NCI-H187 (cell line): ENCODE measurements around the gene ITGA1.
"Not testable (repeated sequence)": the region's sequence is repeated elsewhere in the genome, so short reads cannot be mapped to it uniquely, and the experiment has no call there.

Source experiments
- DNase-seq, 2 experiments: peaks; one replicate each; lab custom pipeline; 2025; lab: John Stamatoyannopoulos, UW

Gene ITGA1

DNA sequence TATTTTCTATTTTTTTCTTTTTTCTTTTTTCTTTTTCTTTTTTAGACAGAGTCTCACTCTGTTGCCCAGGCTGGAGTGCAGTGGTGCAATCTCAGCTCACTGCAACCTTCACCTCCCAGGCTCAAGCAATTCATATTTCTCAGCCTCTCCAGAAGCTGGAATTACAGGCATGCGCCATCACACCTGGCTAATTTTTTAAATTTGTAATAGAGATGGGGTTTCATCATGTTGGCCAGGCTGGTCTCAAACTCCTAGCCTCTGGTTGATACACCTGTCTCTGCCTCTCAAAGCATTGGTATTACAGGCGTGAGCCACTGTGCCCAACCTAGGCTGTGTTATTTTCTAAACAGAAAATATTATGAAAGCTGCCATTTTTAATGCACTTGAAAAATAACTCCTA lies 78.3 kb downstream of the ITGA1 start:
- not testable (repeated sequence) for DNase-seq

DNA sequence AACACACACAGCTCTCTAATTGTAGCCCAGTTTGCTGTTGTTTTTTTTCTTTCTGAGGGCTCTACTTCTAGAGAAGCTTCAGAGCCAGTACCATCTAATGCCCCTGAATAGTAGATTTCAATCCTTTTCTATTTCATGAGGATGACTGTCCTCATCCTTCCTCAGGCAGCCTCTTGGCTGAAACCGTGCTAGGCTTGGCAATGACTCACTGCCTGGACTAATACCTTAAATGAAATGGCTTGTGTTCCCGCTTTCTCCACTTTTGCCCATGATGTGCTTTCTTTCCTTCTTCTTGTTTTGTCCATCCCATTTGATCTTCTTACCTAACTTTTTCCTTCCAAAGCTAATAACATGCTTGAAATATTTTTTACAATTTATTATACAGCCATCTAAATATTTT lies 80.1 kb downstream of the ITGA1 start:
- DNase-seq = no peak

DNA sequence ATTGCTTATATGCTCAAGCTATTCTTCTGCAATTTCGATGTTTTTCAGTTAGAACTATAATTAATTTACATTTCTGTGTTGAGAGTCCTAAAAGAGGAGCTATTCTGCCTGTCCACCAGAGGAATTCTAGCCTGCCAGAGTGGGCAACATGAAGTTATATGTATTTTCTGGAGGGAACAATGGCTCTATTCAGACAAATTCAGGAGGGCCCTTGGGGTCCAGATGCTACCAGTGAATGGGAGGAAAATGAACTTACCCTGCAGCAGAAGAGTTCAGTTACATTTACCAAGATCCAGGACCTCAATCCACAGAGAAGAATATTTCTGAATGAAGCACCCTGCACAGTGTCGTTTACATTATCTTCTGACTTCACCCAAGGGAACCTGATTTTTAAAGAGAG lies 80.7 kb downstream of the ITGA1 start:
- no peak for DNase-seq

DNA sequence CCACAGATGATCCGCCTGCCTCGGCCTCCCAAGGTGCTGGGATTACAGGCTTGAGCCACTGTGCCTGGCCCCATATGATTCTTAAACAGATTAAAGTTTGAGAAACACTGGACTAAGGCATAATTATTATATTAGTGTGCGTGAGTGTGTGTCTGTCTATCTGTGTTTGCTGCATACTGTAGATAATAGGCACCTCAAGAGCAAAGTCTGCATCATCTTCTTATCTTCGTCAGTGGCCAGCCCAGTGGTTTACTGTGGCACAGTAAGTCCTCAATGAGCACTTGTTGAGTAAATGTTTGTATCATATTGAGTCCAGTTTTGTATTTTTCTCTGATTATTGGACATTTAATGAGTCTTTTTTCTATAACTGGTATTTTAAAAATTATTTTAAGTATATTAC lies 81.7 kb downstream of the ITGA1 start:
- DNase-seq = no peak

DNA sequence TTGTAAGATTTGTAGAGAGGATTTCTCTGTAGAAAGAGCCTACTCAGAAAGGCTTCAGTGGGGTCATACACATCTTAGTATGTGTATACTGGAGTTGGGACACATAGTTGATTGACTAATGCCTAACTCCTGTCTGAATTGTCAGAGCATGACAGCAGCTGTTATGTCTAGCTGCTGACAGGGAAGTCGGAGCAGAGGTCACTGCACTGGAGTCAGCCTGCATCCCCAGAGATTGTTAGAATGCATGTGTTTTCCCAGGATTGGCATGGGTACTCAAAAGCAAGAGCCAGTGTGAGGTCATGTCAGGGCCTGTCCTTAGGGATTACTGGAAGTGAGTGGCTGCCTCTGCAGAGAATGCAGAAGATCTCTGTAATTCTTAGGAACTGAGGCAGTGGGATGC lies 82.7 kb downstream of the ITGA1 start:
- no peak for DNase-seq

DNA sequence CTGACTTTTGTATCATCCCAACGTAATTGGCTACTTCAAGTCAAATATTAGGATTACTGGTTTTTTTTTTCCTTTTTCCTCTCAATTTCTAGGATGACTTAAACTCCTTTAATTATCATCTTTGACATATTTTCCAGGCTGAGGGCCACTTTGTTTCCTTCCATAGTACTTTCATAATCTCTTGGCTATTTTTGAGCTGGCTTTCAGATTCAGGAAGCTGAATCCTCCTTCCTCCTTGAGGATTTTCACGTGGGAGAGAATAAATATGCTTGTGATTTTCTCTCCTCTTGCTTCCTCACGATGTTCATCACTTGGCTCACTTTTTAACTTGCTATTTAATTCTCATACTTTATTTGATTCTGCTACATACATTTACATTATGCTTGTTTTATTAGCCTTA lies 88.1 kb downstream of the ITGA1 start:
- no peak for DNase-seq

DNA sequence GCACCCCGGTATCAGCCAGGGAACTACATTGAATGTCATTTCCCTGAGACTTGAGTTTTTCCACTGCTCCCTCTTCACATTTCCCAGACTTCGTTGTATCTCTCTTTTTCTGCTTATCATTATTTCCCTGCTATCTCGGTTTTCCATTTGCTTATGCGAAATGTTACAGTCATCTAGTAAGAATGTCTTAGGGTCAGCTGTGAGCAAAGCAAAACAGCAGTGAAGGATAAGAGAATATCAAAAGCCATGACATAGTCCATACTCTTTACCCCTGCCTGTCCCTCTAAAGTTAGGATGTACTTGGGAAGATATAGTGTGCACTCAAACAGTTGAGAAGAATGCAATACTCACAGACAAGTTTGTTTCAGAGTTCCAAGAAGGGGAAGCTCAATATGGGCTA lies 88.7 kb downstream of the ITGA1 start:
- DNase-seq = no peak

DNA sequence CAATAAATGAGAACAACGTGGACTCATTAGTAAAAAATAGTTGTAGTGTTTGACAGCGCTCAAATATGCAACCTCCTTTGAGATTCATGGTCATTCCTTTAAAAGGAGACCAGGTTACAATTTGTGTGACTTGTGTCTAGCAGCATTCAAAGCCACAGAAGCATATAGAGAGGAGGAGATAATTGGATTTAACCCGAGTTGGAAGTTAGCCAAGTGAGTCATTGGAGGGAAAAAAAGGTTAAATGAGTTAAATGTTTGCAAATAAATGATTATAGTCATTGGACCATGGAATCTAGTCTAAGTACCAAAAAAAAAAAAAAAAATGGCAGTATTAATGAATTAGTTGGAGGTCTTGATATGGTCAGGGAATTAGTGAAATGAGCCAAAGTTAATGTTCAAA lies 90.9 kb downstream of the ITGA1 start:
- DNase-seq = no peak

DNA sequence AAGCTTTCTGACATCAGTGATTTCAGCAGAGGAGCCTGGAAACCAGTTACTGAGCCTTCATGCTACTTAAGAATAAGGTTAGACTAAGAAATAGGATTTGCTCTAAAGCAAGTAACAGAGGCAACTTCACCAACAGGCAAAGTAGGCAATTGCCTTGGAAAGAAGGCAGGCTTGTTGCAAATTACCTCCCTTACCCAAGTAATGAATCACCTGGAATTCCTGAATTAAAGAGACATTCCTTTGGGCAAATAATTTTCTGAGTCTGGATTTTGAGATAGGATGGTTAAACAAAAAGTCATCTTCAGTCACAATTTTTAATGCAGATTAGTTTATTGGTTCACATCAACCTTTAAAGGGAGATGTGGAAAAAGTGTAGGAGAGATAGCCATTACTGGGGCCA lies 92.8 kb downstream of the ITGA1 start:
- DNase-seq = no peak

DNA sequence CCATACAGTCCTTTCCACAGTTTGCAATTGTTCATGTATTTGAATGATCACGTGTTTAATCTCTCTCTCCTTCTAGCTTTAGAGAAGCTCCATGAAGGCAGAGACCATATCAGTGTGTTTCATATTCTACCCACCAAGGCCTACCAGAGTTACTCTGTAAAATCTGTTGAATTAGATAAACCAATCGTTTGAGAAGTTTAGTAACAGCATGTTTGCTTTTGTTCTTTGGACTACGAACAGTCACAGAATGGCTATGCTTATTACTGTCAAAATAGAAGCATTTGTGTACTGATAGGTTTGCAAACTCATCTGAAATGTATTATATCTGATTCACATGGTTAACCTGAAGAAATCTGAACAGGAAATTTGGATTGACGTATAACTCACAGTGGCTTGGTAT lies 93.8 kb downstream of the ITGA1 start:
- no peak for DNase-seq

DNA sequence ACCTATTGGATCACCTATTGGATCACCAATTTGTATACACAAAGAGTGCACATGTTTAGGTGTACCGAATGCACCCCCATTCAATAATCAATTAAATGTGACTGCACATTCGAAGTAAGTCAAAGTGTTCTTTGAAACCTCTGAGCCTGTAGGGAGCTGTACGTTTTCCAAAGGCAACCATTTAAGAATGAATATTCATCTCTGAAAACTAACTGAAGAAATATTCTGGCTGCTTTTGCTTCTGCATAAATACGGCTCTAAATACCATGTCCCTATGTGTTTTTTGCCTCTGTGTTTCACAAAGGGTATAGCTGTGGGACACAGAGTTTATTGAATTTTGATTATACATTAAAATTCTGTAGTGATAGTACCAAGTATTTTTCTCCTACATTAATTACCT lies 95.4 kb downstream of the ITGA1 start:
- DNase-seq = no peak

DNA sequence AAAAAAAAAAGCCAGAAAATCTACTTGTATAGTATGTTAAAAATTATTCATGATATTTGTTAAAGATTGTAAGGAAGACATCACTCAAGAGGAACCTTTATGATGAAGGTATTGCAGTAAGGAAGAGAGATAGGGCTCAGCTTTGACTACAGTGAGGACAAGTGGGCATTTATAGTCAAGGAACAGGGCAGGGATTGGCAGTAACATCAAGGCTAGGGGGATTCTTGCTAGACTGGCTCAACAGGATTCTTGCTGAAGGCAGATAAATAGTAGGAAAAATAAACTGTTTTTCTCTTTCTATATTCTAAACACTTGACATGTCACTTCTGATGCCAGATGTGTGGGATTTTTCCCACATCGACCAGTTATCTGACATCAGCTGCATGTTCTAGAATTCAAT lies 96.7 kb downstream of the ITGA1 start:
- no peak for DNase-seq

DNA sequence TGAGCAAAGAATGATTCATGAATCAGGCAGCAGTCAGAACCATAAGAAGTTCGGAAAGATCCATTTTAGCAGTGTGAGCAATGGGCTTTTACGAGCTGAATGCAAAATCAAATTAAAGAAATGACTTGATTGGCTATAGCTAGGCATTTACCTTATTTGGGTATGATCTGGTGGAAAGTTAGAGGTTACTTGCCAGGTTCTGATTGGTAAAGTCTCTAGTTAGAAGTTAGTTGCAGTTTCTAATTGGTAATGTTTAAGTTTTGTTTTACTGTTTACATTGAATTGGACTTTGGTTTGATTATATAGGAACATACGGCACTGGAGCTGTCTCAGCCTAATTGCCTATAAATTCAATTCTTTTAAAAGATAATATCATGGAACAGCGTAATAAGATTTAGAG lies 97.9 kb downstream of the ITGA1 start:
- no peak for DNase-seq

DNA sequence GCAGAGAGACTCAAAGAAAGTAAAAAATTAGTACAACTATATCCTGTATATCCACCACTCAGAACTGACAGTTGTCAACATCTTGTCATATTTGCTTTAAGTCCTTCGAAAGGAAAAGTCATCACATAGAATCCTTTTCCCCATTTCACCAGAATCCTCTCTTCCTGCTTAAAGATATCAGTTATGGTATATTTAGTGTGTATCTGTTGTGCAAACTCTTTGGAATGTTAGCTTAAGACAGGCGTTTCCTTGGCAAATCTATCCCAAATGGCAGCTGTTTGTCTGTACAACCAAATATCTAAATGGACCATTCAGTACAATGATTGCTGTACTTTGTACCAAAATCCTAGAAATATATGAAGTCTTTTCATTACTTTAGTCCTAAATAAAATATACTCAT lies 98.5 kb downstream of the ITGA1 start:
- no peak for DNase-seq

DNA sequence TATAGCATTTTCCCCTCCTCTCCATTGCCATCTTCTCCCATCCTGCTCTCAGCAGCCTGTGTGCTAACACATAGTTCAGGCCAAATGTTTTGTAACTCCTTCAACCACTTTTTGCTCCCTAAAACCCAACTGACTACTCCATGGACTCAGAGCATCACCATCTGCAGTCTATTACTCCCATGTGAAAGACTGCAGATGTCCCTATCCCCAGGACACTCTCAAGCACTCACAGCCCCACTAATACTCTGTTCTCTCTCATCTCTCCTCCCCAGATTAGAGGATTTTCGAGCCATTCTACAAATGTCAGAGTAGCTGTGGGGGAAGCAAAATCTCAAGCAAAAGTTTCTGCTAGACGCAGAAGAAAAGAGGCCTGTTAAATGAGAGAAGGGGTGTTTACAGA lies 99.3 kb downstream of the ITGA1 start:
- DNase-seq = no peak

DNA sequence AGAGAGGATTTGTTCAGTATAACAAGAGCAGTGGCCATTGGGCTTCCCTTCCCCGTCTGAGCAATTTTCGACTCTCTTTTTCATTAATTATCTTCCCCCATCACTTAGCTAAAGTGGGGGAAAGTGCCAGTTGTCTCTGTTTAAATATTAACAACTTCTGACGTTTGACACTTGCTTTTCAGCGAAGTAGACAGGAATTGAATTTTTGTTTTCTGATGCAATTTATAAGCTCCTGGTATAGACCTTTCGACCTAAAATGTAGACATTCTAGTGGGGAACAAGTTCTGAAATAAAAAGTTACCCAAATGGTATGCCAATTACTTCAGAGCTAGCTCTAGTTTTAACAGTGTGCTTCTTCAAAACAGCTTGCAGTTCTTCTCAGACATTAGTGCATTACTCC lies 100.6 kb downstream of the ITGA1 start:
- no peak for DNase-seq

DNA sequence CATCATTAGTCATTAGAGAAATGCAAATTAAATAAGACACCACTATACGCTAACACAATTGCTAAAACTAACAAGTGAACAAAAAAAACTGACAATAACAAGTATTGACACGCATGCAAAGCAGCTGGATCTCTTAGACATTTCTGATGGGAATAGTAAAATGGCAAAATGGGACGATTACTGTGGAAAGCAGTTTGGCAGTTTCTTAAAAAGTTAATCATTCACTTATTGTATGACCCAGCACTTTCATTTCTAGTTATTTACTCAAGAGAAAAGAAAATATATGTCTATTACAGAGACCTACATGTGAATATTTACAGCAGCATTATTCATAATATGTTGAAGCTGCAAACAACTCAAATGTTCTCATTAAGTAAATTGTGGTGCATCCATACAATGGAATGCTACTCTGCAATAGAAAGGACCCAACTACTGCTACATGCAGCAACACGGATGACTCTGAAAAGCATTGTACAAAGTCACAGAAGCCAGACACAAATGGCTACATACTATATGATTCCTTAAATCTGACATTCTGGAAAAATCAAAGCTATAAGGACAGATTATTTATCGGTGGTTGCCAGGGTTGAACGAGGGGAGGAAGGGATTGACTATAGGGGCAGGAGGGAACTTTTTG lies 104.6 kb downstream of the ITGA1 start:
- no peak for DNase-seq

DNA sequence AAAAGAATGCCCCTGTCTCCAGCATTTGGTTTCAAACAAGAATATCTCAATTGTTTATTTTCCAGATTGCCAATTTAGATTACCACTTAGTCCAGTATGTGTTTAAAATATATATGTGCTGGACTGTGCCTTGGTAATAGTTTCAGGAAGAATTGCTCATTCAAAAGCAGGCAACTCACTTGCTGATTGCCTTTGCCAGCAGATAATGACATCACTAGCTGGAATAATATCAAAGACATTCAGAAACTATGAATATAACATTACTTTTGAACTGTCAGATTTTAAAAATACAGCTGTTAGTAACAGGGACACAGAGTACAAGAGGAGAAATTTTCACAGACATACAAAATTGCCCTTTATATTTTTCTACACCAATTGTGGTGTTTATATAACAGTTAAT lies 105.4 kb downstream of the ITGA1 start:
- no peak for DNase-seq

DNA sequence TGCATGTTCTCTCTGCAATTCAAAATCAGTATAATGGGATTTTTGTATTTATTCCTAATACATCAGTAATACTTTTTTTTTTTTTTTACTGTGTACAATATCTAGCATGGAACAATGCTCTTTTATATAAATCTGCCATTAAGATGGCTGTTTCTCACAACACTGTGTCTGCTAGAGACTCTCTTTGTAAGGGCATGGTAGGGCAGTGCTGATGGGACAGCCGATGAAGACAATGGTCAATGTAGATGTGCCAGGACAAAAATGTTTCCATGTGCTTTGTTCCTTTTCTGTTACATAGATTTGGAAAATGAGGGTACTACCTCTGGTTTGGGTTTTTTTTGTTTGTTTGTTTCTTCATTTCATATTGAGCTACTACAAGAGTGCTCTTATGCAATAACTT lies 106.1 kb downstream of the ITGA1 start:
- DNase-seq = no peak

DNA sequence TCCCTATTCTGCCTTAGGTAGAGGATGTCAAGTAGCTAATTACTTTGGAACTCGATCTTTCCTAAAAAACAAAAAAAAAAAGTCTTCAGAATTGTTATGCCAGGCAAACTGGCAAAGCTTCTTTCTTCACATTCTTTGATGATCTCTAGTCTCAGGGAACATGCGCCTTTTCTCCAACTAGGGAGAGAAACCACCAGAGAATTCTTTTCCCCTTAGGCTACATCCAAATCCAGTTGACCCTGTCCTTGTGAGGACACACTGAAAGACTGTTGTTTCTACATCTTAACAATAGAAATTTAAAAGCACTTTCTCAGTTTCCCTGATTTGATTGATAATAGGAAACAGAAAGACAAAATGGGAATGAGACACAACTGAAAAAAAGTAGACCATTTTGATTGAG lies 106.7 kb downstream of the ITGA1 start:
- DNase-seq = no peak

DNA sequence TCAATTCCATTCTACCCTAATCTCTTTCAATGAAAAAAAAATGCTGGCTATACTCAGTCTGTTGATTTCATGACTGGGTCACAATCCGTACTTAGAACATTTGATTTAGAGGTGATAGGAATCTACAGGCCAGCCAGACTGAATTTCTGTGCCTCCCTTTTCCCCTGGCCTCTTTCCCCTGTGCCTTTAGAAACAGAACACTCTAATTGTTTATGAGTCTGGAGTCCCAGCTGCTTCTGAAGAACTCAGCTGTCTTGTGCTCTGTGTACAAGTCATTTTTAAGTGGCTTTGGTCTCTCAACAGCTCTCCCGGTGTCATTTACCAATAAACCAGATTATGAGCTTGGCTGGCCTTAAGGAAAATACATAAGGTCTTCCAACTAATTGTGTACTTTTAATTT lies 107.4 kb downstream of the ITGA1 start:
- DNase-seq = peak in 1 of 2 experiments; percentile 24

DNA sequence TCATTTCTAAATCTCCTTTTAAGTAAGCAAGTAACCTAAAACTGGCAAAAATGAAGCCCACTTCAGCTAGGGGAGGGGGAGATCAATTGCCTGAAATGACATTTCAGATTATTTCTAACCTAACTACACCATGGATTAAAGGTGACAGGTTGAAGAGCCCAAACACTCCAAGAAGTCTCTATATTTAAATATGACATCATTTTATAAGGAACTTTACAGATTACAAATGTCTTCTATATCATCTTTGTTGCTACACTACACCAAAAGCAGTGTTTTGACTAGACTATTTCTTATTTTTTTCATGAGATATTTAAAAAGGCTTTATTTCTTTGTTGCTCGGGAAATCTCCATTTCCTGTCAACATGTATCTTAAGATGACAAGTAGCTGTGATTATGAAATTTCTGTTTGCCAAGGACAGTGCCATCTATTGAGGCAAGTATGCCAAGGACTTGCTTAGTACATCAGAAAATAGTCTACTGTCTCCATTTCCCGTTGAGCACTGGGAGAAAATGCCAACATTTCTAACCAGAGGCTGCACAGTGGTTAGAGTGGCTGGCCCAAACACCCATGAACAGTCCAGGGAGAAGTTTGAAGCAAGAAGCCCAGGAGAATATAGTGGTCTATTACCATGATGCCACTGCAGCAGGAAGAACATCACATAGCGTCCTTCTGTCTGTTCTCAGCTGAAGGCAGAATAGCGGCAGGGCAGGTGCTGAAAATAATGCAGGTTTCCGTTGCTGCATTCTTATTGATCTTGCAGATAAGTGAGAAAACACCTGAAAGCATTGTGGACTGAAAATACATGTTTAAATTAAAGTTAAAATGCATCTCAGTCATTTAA lies 108.1 kb downstream of the ITGA1 start:
- no peak for DNase-seq

DNA sequence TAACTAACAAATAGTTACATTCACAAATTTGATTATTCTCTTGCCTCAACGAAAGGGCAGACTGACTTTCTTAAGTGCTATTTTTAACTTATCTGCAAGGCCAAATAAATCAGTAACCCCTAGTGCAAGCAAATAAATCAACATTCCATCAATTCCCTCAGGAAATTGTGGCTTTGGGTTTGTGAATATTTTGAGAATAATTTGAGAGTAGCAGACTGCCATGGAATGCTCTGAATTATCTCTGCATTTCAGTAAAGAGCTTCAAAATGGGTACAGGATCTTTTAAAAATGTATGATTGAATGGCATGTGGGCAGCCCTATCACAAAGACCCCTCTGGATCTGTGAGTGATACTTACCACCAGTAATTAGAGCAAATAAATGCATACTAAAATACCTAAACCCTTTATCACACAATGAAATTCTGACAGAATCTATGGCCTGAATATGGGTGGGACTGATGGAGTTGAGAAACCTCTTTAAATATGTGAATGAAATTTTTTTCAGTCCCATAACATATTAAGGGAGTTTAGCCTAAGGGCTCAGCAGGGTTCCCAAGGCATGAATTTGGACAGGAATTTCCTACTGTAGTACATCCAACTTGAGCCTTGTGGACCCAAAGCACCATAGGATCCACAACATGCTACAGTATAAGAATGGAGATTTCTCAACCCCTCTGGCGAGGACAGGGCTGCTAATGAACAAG lies 109.0 kb downstream of the ITGA1 start:
- DNase-seq = no peak
